ENCODE measurements around the gene LDHA. TPM values are rescaled to one million over a fixed set of nuclear protein-coding genes. Genes with fewer than 3 reads are reported as not detected.
"Not testable (repeated sequence)": the region's sequence is repeated elsewhere in the genome, so short reads cannot be mapped to it uniquely, and the experiment has no call there.

Gene LDHA
- polyA plus RNA-seq, 6 donors from 2014 or later = 224 to 298 (median 251) TPM

DNA sequence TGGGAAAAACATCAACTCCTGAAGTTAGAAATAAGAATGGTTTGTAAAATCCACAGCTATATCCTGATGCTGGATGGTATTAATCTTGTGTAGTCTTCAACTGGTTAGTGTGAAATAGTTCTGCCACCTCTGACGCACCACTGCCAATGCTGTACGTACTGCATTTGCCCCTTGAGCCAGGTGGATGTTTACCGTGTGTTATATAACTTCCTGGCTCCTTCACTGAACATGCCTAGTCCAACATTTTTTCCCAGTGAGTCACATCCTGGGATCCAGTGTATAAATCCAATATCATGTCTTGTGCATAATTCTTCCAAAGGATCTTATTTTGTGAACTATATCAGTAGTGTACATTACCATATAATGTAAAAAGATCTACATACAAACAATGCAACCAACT is 13.0 kb downstream of the LDHA start:
- not testable (repeated sequence) for H3K4me3 Mint-ChIP-seq; ATAC-seq (ENCODE audit: low read depth in 2 of 2); H3K27me3 Mint-ChIP-seq; DNase-seq; H3K4me1 Mint-ChIP-seq; H3K27ac Mint-ChIP-seq; H3K9me3 Mint-ChIP-seq
- peaks cover 10 to 18% of the 10 kb centered on the region in 2 donors for H3K36me3 Mint-ChIP-seq

DNA sequence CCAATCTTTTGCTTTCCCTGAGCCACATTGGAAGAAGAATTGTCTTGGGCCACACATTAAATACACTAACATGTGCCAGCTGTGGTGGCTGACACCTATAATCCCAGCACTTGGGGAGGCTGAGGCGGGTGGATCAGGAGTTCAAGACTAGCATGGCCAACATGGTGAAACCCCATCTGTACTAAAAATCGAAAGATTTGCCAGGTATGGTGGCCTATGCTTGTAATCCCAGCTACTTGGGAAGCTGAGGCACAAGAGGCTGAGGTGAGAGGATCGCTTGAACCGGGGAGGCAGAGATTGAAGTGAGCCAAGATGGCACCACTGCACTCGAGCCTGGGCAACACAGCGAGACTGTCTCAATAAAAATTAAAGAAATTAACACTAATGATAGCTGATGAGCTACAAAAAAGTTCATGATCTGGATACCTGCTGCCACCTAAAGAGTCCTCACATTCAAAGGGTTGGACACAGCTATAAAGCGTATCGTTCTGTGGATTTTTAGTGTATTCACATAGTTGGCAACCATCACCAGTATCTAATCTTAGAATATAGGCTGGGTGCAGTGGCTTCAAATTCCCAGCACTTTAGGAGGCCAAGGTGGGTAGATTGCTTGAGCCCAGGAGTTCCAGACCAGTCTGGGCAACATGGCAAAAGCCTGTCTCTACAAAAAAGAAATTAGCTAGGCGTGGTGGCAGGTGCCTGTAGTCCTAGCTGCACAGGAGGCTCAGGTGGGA is 14.4 kb downstream of the LDHA start:
- Mint-ChIP-seq H3K9me3 (peaks cover 0 to 4% (median 0%) of the 10 kb centered on the region in 7 donors), H3K4me1 (peaks cover 0 to 8% (median 3%) of the 10 kb centered on the region in 3 donors), H3K27ac (peak overlapping the region in 1 of 6 donors; percentile 47), H3K27me3 (no peaks in the 10 kb centered on the region), H3K36me3 (peaks cover 10 to 13% of the 10 kb centered on the region in 2 donors), H3K4me3 (no peak overlapping the region)
- DNase-seq (no peak), ATAC-seq (ENCODE audit: low read depth in 2 of 2) (no peak)

DNA sequence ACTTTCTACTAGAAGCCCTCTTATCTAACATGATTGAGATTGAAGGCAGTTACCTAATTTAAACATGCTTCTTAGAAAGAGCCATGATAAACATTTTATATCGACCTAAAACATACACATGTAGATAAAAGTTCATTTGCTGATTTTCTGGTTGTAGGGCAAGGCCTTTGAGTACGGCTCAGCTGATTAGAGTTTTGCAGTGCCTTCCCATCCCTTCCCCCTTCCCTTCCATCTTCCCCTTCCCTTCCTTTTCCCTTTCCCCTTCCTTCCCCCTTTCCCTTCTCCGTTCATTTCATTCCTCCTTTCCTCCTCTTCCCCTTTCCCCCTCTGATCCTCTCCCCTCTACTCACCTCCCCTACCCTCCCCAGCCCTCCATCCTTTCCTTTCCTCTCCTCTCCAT is 22.1 kb downstream of the LDHA start:
- no peaks in the 10 kb centered on the region for H3K27me3 Mint-ChIP-seq
- no peak for ATAC-seq (ENCODE audit: low read depth in 2 of 2)
- H3K27ac Mint-ChIP-seq = peak overlapping the region in 1 of 6 donors; percentile 57
- peaks cover 0 to 10% (median 3%) of the 10 kb centered on the region in 3 donors for H3K4me1 Mint-ChIP-seq
- no peak for DNase-seq
- H3K36me3 Mint-ChIP-seq = no peaks in the 10 kb centered on the region
- no peak overlapping the region for H3K4me3 Mint-ChIP-seq
- H3K9me3 Mint-ChIP-seq = no peaks in the 10 kb centered on the region

DNA sequence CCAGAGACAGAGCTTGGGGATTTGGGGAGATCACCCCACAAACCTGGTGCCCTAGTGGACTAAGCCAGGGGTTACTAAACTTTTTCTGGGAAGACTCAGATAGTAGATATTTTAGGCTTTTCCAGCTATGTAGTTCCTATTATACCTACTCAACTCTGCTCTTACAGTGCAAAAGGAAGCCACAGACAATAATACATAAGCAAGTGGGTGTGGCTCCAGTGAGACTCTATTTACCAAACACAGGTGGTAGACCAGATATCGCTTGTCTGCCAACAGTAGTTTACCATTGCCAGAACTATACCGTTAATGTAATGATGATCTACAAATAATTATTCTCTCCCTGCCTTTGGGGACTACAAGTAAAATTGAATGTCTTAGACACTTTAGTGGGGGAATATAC is 24.7 kb downstream of the LDHA start:
- H3K27ac Mint-ChIP-seq = no peak overlapping the region
- no peaks in the 10 kb centered on the region for H3K9me3 Mint-ChIP-seq
- H3K4me3 Mint-ChIP-seq = no peak overlapping the region
- ATAC-seq (ENCODE audit: low read depth in 2 of 2) (no peak), DNase-seq (no peak)
- H3K27me3 Mint-ChIP-seq = no peaks in the 10 kb centered on the region
- no peaks in the 10 kb centered on the region for H3K36me3 Mint-ChIP-seq
- peaks cover 0 to 2% (median 0%) of the 10 kb centered on the region in 3 donors for H3K4me1 Mint-ChIP-seq

DNA sequence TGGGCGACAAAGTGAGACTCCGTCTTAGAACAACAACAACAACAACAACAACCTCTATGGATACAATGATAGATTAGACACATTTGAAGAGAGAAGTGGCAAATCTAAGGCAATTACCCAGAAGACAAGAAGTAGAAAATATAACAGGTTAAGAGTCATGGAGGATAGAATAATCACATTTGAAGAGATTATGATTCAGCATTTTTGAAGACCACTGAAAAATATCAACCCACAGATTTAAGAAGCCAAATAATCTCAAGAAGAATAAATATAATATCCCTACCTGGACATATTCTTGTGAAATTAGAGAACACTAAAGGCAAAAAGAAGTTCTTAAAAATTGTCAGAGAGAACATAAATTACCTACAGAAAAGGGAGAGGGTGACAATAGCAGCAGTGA is 25.7 kb downstream of the LDHA start:
- no peak for DNase-seq
- no peaks in the 10 kb centered on the region for H3K36me3 Mint-ChIP-seq
- H3K27ac Mint-ChIP-seq = no peak overlapping the region
- peaks cover 0 to 2% (median 0%) of the 10 kb centered on the region in 3 donors for H3K4me1 Mint-ChIP-seq
- no peaks in the 10 kb centered on the region for H3K27me3 Mint-ChIP-seq
- no peak overlapping the region for H3K4me3 Mint-ChIP-seq
- no peaks in the 10 kb centered on the region for H3K9me3 Mint-ChIP-seq
- ATAC-seq (ENCODE audit: low read depth in 2 of 2) = no peak

DNA sequence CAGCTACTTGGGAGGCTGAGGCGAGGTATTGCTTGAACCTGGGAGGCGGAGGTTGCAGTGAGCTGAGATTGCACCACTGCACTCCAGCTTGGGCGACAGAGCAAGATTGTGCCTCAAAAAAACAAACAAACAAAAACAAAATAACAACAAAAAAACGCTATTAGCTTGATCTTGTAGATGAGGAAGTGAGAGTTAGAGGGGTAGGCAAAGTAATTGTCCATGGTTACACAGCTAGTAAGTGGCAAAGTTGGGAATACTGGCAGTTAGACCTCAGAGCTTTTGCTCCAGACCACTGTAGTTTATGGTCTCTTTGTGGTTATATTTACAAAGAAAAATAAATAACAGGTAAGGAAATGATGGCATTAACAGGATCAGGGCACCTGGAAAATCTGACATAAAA is 32.9 kb downstream of the LDHA start:
- ATAC-seq (ENCODE audit: low read depth in 2 of 2) (no peak), DNase-seq (no peak)
- no peak overlapping the region for H3K27ac Mint-ChIP-seq
- no peaks in the 10 kb centered on the region for H3K36me3 Mint-ChIP-seq
- H3K9me3 Mint-ChIP-seq = peaks cover 0 to 4% (median 0%) of the 10 kb centered on the region in 7 donors
- H3K4me3 Mint-ChIP-seq = no peak overlapping the region
- peaks cover 4 to 6% (median 4%) of the 10 kb centered on the region in 3 donors for H3K4me1 Mint-ChIP-seq
- no peaks in the 10 kb centered on the region for H3K27me3 Mint-ChIP-seq

DNA sequence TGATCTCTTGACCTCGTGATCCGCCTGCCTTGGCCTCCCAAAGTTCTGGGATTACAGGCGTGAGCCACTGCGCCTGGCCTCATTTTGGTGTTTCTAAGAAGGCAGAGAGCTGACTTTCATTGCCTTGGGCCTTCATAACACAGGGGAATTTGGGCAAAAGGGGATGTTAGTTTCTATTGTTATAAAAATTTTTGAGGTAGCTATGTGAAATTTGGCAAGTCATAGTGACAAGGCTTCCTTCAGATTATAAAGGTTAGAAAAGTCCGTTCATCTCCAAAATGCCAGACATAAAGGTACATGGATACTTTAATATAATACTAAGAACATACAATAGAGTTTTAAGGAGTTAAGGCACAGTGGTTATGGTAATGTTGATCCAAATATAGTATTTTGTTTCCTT is 35.0 kb downstream of the LDHA start:
- no peaks in the 10 kb centered on the region for H3K36me3 Mint-ChIP-seq
- peaks cover 0 to 4% (median 0%) of the 10 kb centered on the region in 7 donors for H3K9me3 Mint-ChIP-seq
- H3K27me3 Mint-ChIP-seq = no peaks in the 10 kb centered on the region
- no peak for DNase-seq
- no peak for ATAC-seq (ENCODE audit: low read depth in 2 of 2)
- H3K27ac Mint-ChIP-seq = no peak overlapping the region
- H3K4me1 Mint-ChIP-seq = peaks cover 4 to 6% (median 4%) of the 10 kb centered on the region in 3 donors
- H3K4me3 Mint-ChIP-seq = no peak overlapping the region

DNA sequence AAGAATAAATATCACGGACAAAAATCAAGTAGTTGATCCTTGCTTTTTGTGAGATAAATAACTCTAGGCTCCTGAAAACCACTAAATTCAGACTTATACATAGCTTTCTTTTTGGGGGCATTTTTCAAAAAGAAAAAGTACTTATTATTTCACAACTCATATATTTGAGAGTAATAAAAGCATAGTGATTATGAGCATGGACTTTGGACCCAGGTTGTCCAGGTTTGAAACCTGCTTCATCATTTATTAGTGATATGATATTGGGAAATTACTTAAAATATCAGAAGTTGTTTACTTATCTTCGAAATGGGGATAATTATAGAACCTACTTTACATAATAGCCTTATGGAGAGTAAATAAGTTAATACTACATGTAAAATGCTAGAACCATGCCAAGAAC is 44.3 kb downstream of the LDHA start:
- Mint-ChIP-seq H3K27ac (no peak overlapping the region), H3K36me3 (peaks cover 0 to 16% of the 10 kb centered on the region in 2 donors), H3K27me3 (no peaks in the 10 kb centered on the region), H3K9me3 (peaks cover 0 to 3% (median 0%) of the 10 kb centered on the region in 7 donors), H3K4me1 (no peaks in the 10 kb centered on the region), H3K4me3 (no peak overlapping the region)
- DNase-seq = no peak
- no peak for ATAC-seq (ENCODE audit: low read depth in 2 of 2)

DNA sequence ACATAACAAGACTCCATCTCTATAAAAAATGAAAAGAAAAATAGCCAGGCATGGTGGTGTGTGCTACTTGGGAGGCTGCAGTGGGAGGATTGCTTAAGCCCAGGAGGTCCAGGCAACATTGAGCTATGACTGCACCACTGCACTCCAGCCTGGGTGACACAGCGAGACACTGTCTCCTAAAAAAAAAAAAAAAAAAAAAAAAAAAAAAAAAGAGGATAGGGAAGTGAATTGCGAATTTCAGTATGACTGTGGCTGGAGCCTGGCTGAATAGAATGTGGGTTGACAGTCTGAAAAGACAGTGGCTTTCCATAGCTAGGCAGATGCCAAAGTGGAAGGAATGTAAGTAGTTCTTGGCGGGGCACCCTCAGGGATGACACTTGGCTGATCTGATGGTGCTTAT is 54.9 kb downstream of the LDHA start:
- peaks cover 0 to 4% of the 10 kb centered on the region in 2 donors for H3K36me3 Mint-ChIP-seq
- no peaks in the 10 kb centered on the region for H3K9me3 Mint-ChIP-seq
- no peak overlapping the region for H3K27ac Mint-ChIP-seq
- peaks cover 14 to 16% (median 15%) of the 10 kb centered on the region in 3 donors for H3K27me3 Mint-ChIP-seq
- H3K4me3 Mint-ChIP-seq = no peak overlapping the region
- peaks cover 4 to 6% (median 4%) of the 10 kb centered on the region in 3 donors for H3K4me1 Mint-ChIP-seq
- DNase-seq (no peak), ATAC-seq (ENCODE audit: low read depth in 2 of 2) (no peak)

DNA sequence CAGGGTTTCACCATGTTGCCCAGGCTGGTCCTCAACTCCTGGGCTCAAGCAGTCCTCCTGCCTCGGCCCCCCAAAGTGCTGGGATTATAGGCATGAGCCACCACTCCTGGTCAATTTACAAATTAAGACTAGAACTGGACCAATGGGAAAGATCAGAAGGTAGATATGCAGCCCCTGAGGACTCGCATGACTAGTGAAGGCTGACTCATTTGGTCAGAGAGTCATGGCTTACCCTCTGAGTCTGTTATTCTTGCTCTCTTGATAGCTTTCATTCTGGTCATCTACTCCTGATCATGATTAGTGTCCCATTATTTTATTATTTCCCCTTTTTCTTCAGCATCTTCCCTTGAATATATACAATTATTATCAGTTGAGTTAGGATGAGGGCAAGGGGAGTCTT is 58.6 kb downstream of the LDHA start:
- no peak overlapping the region for H3K27ac Mint-ChIP-seq
- H3K9me3 Mint-ChIP-seq = peaks cover 0 to 2% (median 0%) of the 10 kb centered on the region in 7 donors
- ATAC-seq (ENCODE audit: low read depth in 2 of 2) = no peak
- H3K36me3 Mint-ChIP-seq = no peaks in the 10 kb centered on the region
- DNase-seq = no peak
- H3K4me3 Mint-ChIP-seq = no peak overlapping the region
- peaks cover 0 to 5% (median 0%) of the 10 kb centered on the region in 3 donors for H3K4me1 Mint-ChIP-seq
- peaks cover 15 to 19% (median 19%) of the 10 kb centered on the region in 3 donors for H3K27me3 Mint-ChIP-seq

DNA sequence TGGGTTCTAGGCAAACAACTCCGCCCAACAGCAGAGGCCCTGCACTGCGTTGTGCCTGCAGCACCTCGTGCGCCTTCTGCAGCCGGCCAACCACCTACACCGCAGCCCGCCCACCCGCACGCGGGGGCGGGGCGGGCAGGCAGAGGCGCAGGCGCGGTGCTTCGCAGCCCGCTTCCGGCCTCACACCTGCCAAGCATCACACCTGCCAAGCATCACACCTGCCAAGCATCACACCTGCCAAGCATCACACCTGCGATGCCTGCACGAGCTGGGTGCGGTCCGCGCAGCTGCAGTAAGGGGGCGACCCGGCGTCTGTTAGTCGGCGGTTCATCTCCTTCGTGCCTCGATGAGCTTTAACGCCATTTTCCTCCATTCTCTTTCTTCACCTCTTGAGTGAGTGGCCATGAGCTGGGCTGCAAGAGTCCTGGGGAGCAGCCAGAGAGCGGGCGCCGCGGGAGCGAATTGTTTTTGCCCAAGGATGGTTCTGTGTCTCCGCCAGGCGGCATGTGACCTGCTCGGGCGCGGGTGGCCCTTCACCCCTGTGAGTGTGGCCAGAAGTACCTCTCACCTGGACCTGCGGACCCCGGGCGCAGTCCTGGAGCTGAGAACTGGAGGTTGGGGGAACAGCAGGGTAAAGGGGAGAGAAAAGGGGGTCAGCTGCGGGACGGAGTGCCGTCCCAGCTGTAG is 61.5 kb downstream of the LDHA start, which contains the start of gene LDHAL6A:
Gene LDHAL6A (plus strand): TSS at position 171 of the 687 bp plus-strand sequence. CDS start 825 bp downstream, outside the sequence.
- peak within 1 kb of the TSS in 4 of 8 donors; percentile 50 to 65 (median 62) for H3K4me3 Mint-ChIP-seq

DNA sequence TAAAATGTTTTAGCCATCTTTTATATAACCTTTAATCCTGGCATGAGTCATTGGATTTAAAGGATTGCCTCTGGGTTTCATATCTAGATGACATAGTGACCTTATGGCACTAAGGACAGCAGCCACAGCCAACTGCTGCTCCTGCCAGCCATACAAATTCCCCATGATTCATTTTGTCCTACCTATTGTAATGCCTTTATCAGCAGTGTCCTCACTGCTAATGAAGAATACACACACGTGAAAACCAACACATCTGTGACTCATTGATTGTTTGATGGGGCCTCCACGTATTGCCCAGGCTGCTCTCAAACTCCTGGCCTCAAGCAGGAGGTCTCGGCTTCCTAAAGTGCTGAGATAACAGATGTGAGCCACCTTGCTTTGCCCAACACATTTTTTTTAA is 63.1 kb downstream of the LDHA start:
- no peak for ATAC-seq (ENCODE audit: low read depth in 2 of 2)
- DNase-seq = no peak
- H3K36me3 Mint-ChIP-seq = no peaks in the 10 kb centered on the region
- H3K9me3 Mint-ChIP-seq = peaks cover 0 to 2% (median 0%) of the 10 kb centered on the region in 7 donors
- H3K27me3 Mint-ChIP-seq = peaks cover 0 to 12% (median 8%) of the 10 kb centered on the region in 3 donors
- no peak overlapping the region for H3K27ac Mint-ChIP-seq
- H3K4me3 Mint-ChIP-seq = no peak overlapping the region
- H3K4me1 Mint-ChIP-seq = peaks cover 0 to 5% (median 0%) of the 10 kb centered on the region in 3 donors

More for the DNA sequence above, 61.5 kb downstream of the LDHA start, which contains the start of gene LDHAL6A:
- Mint-ChIP-seq H3K9me3 (peaks cover 0 to 2% (median 0%) of the 10 kb centered on the region in 7 donors), H3K4me1 (peaks cover 0 to 5% (median 0%) of the 10 kb centered on the region in 3 donors), H3K27me3 (peaks cover 0 to 12% (median 8%) of the 10 kb centered on the region in 3 donors), H3K27ac (peak within 1 kb of the TSS in 2 of 6 donors; percentile 81 to 94), H3K36me3 (no peaks in the 10 kb centered on the region)
- ATAC-seq (ENCODE audit: low read depth in 2 of 2) = peak in 1 of 2 donors; percentile 56
- no peak for DNase-seq
